Smooth muscle cell of the pulmonary artery (primary cell): Measurements from ENCODE around the gene HRG. TPM values are rescaled to one million over a fixed set of nuclear protein-coding genes. Genes with fewer than 3 reads are reported as not detected.

Experiments
- total RNA-seq: library from RNA; depleted of rRNA; stranded (reverse); fragments of >200 nt; gene quantifications from 2 replicates; pipeline ENCODE4 v1.2.3, GENCODE V29; 2014

The HRG gene
- total RNA-seq, result not detected in 2 replicates

DNA sequence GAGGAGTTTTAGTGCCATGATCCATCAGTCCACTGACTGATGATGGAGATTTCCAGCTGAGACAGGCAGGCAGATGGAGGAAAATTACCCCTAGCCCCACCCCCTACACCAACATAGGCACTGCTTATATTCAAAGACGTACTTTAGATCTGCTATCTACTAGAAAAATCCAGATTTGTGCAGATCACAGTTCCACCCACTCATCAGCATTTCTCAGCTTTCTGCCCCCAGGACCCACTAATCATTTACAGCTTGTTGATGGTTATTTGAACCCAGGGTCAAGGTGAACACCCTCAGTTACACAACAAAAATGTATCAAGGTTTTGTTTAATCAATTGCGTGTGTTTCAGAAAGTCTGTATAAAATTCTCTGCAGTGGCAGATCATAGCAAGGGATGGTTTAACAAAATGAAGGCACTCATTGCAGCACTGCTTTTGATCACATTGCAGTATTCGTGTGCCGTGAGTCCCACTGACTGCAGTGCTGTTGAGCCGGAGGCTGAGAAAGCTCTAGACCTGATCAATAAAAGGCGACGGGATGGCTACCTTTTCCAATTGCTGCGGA is at the start of gene HRG:
HRG (plus strand) TSS at position 390 of the 564 bp plus-strand sequence; CDS start at position 408, 18 bp downstream.

DNA sequence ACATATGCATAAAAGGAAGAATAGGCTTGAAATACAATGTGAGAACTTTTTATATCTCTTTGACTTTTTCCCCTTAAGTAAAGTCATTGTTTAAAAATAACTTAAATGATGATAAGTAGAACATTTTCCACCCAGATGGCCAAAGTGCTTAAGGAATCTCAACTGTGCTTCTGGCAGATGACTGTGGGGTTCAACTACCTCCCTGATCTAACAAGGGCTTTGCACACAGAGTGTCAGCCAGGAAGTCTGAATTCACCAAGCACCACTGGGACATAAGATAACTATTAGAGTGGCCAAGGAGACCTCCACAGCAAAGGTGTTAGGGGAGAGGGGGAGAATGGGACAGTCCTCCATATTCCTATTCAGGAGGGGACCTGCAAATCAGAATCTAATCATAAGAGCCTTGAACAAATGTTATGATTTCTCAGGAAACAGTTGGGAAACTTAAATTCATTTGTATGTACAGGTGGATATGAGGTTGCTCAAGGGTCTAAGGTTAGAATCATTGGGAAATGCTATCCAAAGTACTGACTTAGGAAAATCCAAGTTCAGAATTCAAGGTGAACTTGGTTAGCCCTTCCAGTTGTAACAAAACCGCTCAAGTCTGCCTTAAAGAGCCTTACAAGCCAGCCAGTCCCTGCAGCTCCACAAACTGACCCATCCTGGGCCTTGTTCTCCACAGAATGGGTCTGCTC is 25.9 kb upstream of the HRG start, which contains the start of gene FETUB:
FETUB (plus strand) TSS at position 622 of the 695 bp plus-strand sequence; CDS start at position 684, 62 bp downstream.

GRCh38 chr3:186717039-186717457 is 51.2 kb downstream of the HRG start, which contains the start of gene KNG1:
Gene KNG1, plus strand, starts transcription at chr3:186717359. Its CDS starts 184 bp downstream, at chr3:186717543.

Other genes starting within 250 kb of the HRG start
- 0.89 and 1.1 TPM in 2 replicates for gene CRYGS, start 121.6 kb upstream of the HRG start, total RNA-seq
- 14.0 and 15.2 TPM in 2 replicates for gene TBCCD1, start 98.7 kb upstream of the HRG start, total RNA-seq
- gene DNAJB11, start 95.3 kb upstream of the HRG start, total RNA-seq, result 56.6 and 59.0 TPM in 2 replicates
- not detected in 2 replicates for gene AHSG, start 53.0 kb upstream of the HRG start, total RNA-seq
- gene FETUB, start 25.6 kb upstream of the HRG start, total RNA-seq, result not detected in 2 replicates
- gene KNG1, start 51.3 kb downstream of the HRG start, total RNA-seq, result not detected in 2 replicates
- 670 and 759 TPM in 2 replicates for gene EIF4A2, start 117.6 kb downstream of the HRG start, total RNA-seq
- gene RFC4, start 140.5 kb downstream of the HRG start, total RNA-seq, result 11.1 and 12.6 TPM in 2 replicates
- gene ADIPOQ, start 176.7 kb downstream of the HRG start, total RNA-seq, result not detected in 2 replicates